ENCODE measurements around the gene UCN.

DNA sequence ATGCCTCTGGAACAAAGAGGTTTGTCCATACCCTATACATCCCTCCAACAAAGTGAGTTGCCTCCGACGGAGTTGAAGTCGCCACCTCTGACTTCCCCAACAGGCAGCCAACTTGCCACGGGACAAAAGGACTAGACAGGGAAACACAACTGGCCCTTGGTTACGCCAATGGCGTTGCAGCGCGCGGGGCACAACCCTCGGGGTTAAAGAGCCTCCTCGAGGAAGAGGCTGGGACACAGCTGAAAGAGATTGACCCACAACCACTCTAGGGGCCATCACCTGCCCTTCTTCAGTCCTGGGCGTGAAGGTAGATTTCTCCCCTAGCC is 47.8 kb upstream of the UCN start:
- TF ChIP-seq POLR2A (IDR thresholded peaks at IDR 0.05; ENCODE audit: low read length) (no peak), GATA1 (IDR thresholded peaks at IDR 0.05; ENCODE audit: low read depth, low read length) (no peak)

Measured in erythroblast (primary cell).